NCI-H446 (cell line): ENCODE measurements around the gene LPP.
"Not testable (repeated sequence)": the region's sequence is repeated elsewhere in the genome, so short reads cannot be mapped to it uniquely, and the experiment has no call there.

Experiments
- DNase-seq, 2 experiments: peaks; one replicate each; lab custom pipeline; 2025; lab: John Stamatoyannopoulos, UW

The LPP gene

GRCh38 chr3:188401244-188401993 is 247.5 kb downstream of the LPP start:
- no peak for DNase-seq

- DNase-seq: no peak
Measured at GRCh38 chr3:188402229-188402628, 248.3 kb downstream of the LPP start.

- no peak for DNase-seq
Measured at GRCh38 chr3:188403404-188403803, 249.4 kb downstream of the LPP start.

- no peak for DNase-seq
Measured at GRCh38 chr3:188404124-188404523, 250.2 kb downstream of the LPP start.

- no peak for DNase-seq
Measured at GRCh38 chr3:188404701-188405100, 250.7 kb downstream of the LPP start.

GRCh38 chr3:188407158-188407880 is 253.4 kb downstream of the LPP start:
- DNase-seq: no peak

GRCh38 chr3:188408831-188409230 is 254.9 kb downstream of the LPP start:
- no peak for DNase-seq

GRCh38 chr3:188411750-188412149 is 257.8 kb downstream of the LPP start:
- no peak for DNase-seq

GRCh38 chr3:188415196-188415595 is 261.2 kb downstream of the LPP start:
- no peak for DNase-seq

GRCh38 chr3:188416041-188416440 is 262.1 kb downstream of the LPP start:
- no peak for DNase-seq

- no peak for DNase-seq
Measured at GRCh38 chr3:188417271-188417696, 263.3 kb downstream of the LPP start.

- no peak for DNase-seq
Measured at GRCh38 chr3:188417766-188418165, 263.8 kb downstream of the LPP start.

GRCh38 chr3:188421151-188421821 is 267.3 kb downstream of the LPP start:
- DNase-seq: peak in 1 of 2 experiments; percentile 24

- peak; percentile 32 to 47 for DNase-seq
Measured at GRCh38 chr3:188421836-188422540, 268.0 kb downstream of the LPP start.

- not testable (repeated sequence) for DNase-seq
Measured at GRCh38 chr3:188427981-188428380, 274.0 kb downstream of the LPP start.

- DNase-seq: no peak
Measured at GRCh38 chr3:188431040-188431439, 277.1 kb downstream of the LPP start.

- no peak for DNase-seq
Measured at GRCh38 chr3:188431553-188431952, 277.6 kb downstream of the LPP start.

GRCh38 chr3:188432802-188433520 is 279.0 kb downstream of the LPP start:
- DNase-seq: no peak

- DNase-seq: no peak
Measured at GRCh38 chr3:188433521-188434150, 279.7 kb downstream of the LPP start.

- DNase-seq: no peak
Measured at GRCh38 chr3:188434594-188434993, 280.6 kb downstream of the LPP start.

GRCh38 chr3:188435266-188435665 is 281.3 kb downstream of the LPP start:
- no peak for DNase-seq
